GM19025 (cell line): ENCODE results near the gene PAPPA.

Source experiments
- ATAC-seq: cut with Tn5 transposase; IDR thresholded peaks from one replicate; pipeline ENCODE4 v1.9.1; 2021; ENCODE audit warnings: mild to moderate bottlenecking, low read depth, moderate library complexity; ENCODE audit not compliant: unreplicated experiment

The PAPPA gene

DNA sequence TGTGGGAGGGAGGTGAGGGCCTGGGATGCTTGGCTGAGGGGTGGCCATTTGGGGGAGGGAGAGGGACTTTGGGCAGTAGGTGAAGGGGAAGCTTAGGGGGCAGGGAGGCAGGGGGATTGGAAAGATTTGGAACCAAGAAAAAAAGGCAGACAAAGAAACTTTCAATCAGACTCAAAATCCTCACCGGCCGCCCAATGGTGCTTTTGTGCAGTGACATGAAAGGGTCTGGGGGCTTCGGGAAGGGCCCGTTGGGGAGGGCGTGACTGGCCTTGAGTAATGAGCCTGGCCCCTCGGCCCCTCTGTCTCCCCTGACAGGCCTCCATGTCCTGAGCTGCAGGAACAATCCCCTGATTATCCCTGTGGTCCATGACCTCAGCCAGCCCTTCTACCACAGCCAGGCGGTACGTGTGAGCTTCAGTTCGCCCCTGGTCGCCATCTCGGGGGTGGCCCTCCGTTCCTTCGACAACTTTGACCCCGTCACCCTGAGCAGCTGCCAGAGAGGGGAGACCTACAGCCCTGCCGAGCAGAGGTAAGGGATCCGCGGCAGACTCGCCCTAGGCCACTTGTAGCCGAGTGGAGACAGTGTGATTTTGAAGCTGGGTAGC, 181.1 kb downstream of the PAPPA start:
- ATAC-seq: no peak

- no peak for ATAC-seq
These were observed 181.8 kb downstream of the PAPPA start for GRCh38 chr9:116335392-116335791.

DNA sequence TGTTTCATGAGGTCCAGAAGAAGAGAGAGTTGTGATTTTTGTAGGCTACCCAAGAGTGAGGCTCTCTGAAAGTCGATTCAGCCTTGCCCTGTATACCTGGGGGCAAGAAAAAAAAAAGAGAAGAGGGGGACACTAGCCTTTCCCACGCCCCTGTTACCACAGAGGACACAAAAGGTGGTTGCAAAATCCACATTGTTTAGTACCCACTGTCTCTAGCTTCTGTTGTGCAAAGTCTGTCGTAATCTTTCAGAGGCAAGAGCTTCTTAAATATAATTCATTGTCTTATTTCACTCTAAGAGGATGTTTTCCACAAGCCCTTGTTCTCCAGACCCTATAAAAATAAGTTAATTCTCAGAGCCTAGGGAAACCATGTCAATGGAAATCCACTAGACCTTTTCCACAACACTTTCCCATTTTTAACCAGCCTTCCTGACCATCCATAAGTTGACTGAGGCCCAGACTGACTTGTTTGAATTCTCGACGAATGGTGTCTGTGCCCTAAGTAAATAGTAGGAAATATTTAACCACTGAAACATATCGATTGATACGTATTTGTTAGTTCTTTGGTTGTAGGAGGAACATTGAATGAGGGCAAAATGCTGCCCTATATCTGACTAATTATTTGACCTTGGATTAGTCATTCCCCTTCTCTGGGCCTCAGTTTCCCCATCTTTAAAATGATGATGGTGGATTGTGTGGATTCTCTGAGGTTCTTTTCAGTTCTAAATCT, 182.7 kb downstream of the PAPPA start:
- ATAC-seq: no peak

- ATAC-seq: no peak
These were observed 183.4 kb downstream of the PAPPA start for GRCh38 chr9:116337015-116337414.

GRCh38 chr9:116340270-116340669, 186.7 kb downstream of the PAPPA start:
- ATAC-seq: no peak

GRCh38 chr9:116342061-116342460, 188.5 kb downstream of the PAPPA start:
- no peak for ATAC-seq

DNA sequence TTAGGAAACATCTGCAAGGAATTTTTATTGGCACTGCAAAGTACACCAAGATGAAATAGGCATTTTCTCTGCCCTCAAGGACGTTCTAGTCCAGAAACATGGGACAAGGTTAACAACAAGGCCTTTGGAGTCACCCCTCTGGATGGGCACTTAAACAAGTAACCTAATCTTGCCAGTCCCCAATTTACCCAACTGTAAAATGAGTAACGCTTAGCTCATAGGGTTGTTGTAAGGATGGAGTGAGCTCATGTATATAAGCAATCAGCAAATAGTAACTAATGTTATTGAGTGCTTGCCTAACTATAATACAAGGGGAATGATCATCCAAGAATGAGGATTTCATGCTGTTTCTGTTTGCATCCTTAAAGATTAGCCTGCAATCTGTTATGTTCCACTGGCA, 189.3 kb downstream of the PAPPA start:
- ATAC-seq: no peak

DNA sequence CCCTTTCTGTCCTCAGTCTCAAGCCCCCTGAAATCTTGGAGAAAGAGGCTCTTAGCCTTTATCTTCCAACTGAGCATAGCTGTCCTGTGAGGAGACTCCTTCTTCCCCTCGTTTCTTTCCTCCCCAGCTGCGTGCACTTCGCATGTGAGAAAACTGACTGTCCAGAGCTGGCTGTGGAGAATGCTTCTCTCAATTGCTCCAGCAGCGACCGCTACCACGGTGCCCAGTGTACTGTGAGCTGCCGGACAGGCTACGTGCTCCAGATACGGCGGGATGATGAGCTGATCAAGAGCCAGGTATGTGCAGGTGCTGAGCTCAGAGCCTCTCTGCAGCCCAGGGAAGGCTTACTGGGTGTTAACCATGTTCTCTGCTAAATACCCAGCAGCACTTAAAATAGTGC, 190.8 kb downstream of the PAPPA start:
- no peak for ATAC-seq

- ATAC-seq: no peak
These were observed 191.8 kb downstream of the PAPPA start for GRCh38 chr9:116345393-116345792.

- no peak for ATAC-seq
These were observed 192.2 kb downstream of the PAPPA start for GRCh38 chr9:116345817-116346216.

DNA sequence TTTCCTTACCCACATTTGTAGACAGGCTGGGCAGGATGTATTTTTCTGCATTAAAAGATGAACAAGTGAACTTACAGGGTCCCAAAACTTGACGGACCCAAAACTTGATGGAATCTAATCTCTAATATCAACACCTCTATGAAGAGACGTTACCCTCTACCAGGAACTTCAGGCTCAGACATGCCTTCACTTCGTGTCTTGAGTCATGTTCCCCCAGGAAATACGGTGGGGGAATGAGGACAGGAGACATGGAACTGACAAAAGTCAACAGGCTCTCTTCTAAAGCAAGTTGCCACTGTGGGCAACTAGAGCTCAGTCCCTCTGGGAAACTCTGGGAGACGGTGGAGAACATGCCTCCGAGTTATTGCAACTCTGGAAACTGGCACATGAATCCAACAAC, 196.1 kb downstream of the PAPPA start:
- ATAC-seq: no peak

GRCh38 chr9:116350213-116350612, 196.6 kb downstream of the PAPPA start:
- no peak for ATAC-seq

- no peak for ATAC-seq
These were observed 199.4 kb downstream of the PAPPA start for GRCh38 chr9:116352958-116353357.

- ATAC-seq: no peak
These were observed 201.7 kb downstream of the PAPPA start for GRCh38 chr9:116355153-116355921.

GRCh38 chr9:116358251-116358650, 204.7 kb downstream of the PAPPA start:
- no peak for ATAC-seq

DNA sequence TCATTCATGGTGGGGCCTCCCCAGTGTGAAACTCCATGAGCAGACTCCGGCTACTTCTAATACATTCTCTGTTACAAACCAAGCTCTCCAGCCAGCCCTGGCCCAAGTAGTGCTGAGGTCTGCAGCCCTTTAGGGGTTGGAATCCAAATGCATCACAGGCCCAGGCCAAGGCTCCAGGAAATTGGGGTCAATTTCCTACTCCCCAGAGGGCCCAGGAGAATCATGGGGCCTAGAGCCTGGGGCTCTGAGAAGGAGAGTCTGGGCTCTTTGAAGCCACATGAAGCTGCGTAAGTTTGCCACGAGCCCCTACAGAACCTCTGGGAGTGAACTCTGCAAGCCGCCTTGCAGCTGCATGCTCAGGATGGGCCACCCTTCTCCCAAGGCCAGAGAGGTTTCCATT, 206.4 kb downstream of the PAPPA start:
- no peak for ATAC-seq

- no peak for ATAC-seq
These were observed 207.4 kb downstream of the PAPPA start for GRCh38 chr9:116360989-116361388.

- no peak for ATAC-seq
These were observed 208.0 kb downstream of the PAPPA start for GRCh38 chr9:116361547-116361946.

GRCh38 chr9:116362493-116362892, 208.9 kb downstream of the PAPPA start:
- no peak for ATAC-seq

- no peak for ATAC-seq
These were observed 211.5 kb downstream of the PAPPA start for GRCh38 chr9:116365056-116365471.

GRCh38 chr9:116366241-116366640, 212.7 kb downstream of the PAPPA start:
- no peak for ATAC-seq

DNA sequence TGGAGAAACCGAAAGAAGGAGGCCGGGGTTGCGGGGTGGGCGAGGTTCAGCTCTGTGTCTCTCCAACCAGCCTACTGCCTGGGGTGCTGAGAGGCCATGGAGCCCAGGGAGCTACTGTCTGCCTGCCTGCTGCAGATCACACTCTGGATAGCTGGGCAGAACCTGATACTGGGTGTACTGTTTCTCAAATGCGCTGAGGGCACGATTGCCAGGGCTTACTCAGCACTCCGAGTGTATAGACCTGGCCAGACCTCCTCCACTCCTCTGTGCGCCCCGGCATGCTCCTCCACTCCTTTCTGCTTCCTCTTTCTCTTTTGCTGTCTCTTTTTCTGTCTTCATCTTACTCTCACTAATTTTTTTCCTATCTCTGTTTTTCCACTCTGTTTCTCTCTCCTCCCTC, 215.1 kb downstream of the PAPPA start:
- no peak for ATAC-seq
